BLaER1 treated with 17β-estradiol and CSF1 and Interleukin-3, amounts not matched to agents 10 nM and 100 nM (cell line): ENCODE results near the gene NEK9.

Experiments used
- H3K27ac ChIP-seq, 11 experiments: shearing (Covaris generic); formaldehyde crosslinking; 2 replicates each; pipeline ENCODE4 v1.8.1; 2022
- H3K27me3 ChIP-seq, 11 experiments: shearing (Covaris generic); formaldehyde crosslinking; 2 replicates each; pipeline ENCODE4 v1.8.1; 2022
- H3K36me3 ChIP-seq, 11 experiments: shearing (Covaris generic); formaldehyde crosslinking; 2 replicates each; pipeline ENCODE4 v1.8.1; 2022
- H3K4me1 ChIP-seq, 10 experiments: shearing (Covaris generic); formaldehyde crosslinking; 2 replicates each; pipeline ENCODE4 v1.8.1; 2022
- H3K4me2 ChIP-seq, 11 experiments: shearing (Covaris generic); formaldehyde crosslinking; 2 replicates each; pipeline ENCODE4 v1.8.1; 2022
- H3K4me3 ChIP-seq, 10 experiments: shearing (Covaris generic); formaldehyde crosslinking; 2 replicates each; pipeline ENCODE4 v1.8.1; 2022
- H3K9ac ChIP-seq, 11 experiments: shearing (Covaris generic); formaldehyde crosslinking; 2 replicates each; pipeline ENCODE4 v1.8.1; 2022
- H3K9me3 ChIP-seq, 11 experiments: shearing (Covaris generic); formaldehyde crosslinking; replicated peaks in 1 of 11; 2 replicates each; pipeline ENCODE4 v1.8.1; 2022
- H4K20me1 ChIP-seq, 11 experiments: shearing (Covaris generic); formaldehyde crosslinking; 2 replicates each; pipeline ENCODE4 v1.8.1; 2022
- Cebpa-rat ChIP-seq, 11 experiments: shearing (Covaris generic); IDR thresholded peaks; 2 replicates each; pipeline ENCODE4 v1.8.1; 2022

Gene NEK9

DNA sequence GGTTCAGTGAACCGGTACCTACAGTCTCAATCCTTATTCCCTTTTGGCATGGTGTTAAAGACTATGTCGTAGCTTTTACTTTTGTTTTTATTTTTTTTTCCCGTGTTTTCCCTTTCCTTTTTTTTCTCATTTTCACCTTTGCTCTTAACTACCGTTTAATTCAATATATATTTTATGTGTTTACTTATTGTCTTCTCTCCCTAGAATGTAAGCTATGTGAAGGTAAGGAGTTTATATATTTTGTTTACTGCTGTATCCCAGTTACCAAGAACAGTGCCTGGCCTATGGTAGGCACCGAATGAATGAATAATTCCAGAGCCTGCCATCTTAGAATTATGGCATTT is 75.3 kb downstream of the NEK9 start:
- H3K27ac ChIP-seq: peak overlapping the region in 7 of 11 experiments; percentile 65 to 79 (median 78); a peak in 7 of 22 replicates
- H4K20me1 ChIP-seq: no peaks in the 10 kb centered on the region
- H3K27me3 ChIP-seq: peaks cover 18 to 36% (median 33%) of the 10 kb centered on the region in 11 experiments
- peaks cover 0 to 21% (median 5%) of the 10 kb centered on the region in 11 experiments; a peak in 7 of 22 replicates for H3K36me3 ChIP-seq
- peak overlapping the region; percentile 56 to 73 (median 63) for H3K4me3 ChIP-seq
- H3K9me3 ChIP-seq: peaks cover 0 to 7% (median 0%) of the 10 kb centered on the region in 11 experiments; a peak in 1 of 22 replicates
- no peak for TF ChIP-seq Cebpa-rat (IDR thresholded peaks at IDR 0.05)
- H3K9ac ChIP-seq: peak overlapping the region in 9 of 11 experiments; percentile 66 to 83 (median 80); a peak in 12 of 22 replicates
- peak overlapping the region; percentile 71 to 85 (median 78) for H3K4me2 ChIP-seq
- H3K4me1 ChIP-seq: peaks cover 0 to 15% (median 10%) of the 10 kb centered on the region in 10 experiments; a peak in 10 of 20 replicates

GRCh38 chr14:75050852-75051555 is 75.8 kb downstream of the NEK9 start, which contains the start of gene MLH3:
MLH3 (minus strand) TSS chr14:75051467; CDS start chr14:75049655, 1,812 bp downstream.
- H3K9me3 ChIP-seq: peaks cover 0 to 7% (median 0%) of the 10 kb centered on the region in 11 experiments; a peak in 1 of 22 replicates
- H3K4me2 ChIP-seq: peak within 1 kb of the TSS; percentile 71 to 85 (median 78)
- peaks cover 0 to 17% (median 3%) of the 10 kb centered on the region in 11 experiments; a peak in 6 of 22 replicates for H3K36me3 ChIP-seq
- peaks cover 0 to 15% (median 10%) of the 10 kb centered on the region in 10 experiments; a peak in 10 of 20 replicates for H3K4me1 ChIP-seq
- H3K27me3 ChIP-seq: peaks cover 18 to 36% (median 33%) of the 10 kb centered on the region in 11 experiments
- TF ChIP-seq Cebpa-rat (IDR thresholded peaks at IDR 0.05): no peak
- H3K4me3 ChIP-seq: peak within 1 kb of the TSS; percentile 56 to 73 (median 63)
- H3K9ac ChIP-seq: peak within 1 kb of the TSS; percentile 66 to 83 (median 80)
- peak within 1 kb of the TSS; percentile 39 to 79 (median 78); a peak in 21 of 22 replicates for H3K27ac ChIP-seq
- H4K20me1 ChIP-seq: no peaks in the 10 kb centered on the region

- peaks cover 0 to 15% (median 10%) of the 10 kb centered on the region in 10 experiments; a peak in 10 of 20 replicates for H3K4me1 ChIP-seq
- H3K4me3 ChIP-seq: no peak overlapping the region
- peaks cover 0 to 7% (median 0%) of the 10 kb centered on the region in 11 experiments; a peak in 1 of 22 replicates for H3K9me3 ChIP-seq
- H3K36me3 ChIP-seq: peaks cover 0 to 15% (median 0%) of the 10 kb centered on the region in 11 experiments; a peak in 4 of 22 replicates
- H3K9ac ChIP-seq: no peak overlapping the region
- H3K4me2 ChIP-seq: peak overlapping the region in 1 of 11 experiments; percentile 78; a peak in 4 of 22 replicates
- H3K27ac ChIP-seq: no peak overlapping the region
- H3K27me3 ChIP-seq: peaks cover 18 to 36% (median 33%) of the 10 kb centered on the region in 11 experiments
- H4K20me1 ChIP-seq: no peaks in the 10 kb centered on the region
- TF ChIP-seq Cebpa-rat (IDR thresholded peaks at IDR 0.05): no peak
Measured at GRCh38 chr14:75049731-75050201, 77.1 kb downstream of the NEK9 start.

DNA sequence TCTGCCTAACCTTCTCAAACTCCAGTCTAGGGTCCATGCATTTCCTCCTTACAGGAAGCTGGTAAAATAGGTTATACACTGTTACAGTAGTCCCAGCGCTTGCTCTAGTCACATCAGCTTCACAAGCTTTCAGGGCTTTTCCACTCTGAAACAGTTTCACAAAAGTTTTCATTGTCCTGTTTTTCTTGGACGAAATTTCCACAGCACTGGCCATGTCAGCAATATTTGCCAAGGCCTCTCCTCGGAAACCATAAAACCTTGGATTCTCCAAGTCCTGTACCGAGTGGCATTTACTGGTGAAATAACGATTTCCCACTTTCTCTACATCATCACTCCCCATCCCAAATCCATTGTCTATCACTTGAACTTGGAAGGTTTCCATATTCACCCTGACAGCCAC is 77.7 kb downstream of the NEK9 start:
- Histone ChIP-seq H3K9me3 (peaks cover 0 to 7% (median 0%) of the 10 kb centered on the region in 11 experiments; a peak in 1 of 22 replicates), H3K4me3 (no peak overlapping the region), H3K27ac (no peak overlapping the region), H3K4me2 (no peak overlapping the region), H3K4me1 (peaks cover 0 to 15% (median 10%) of the 10 kb centered on the region in 10 experiments; a peak in 10 of 20 replicates), H4K20me1 (no peaks in the 10 kb centered on the region), H3K9ac (no peak overlapping the region), H3K27me3 (peaks cover 18 to 36% (median 33%) of the 10 kb centered on the region in 11 experiments), H3K36me3 (peaks cover 0 to 10% (median 0%) of the 10 kb centered on the region in 11 experiments; a peak in 3 of 22 replicates)
- TF ChIP-seq Cebpa-rat (IDR thresholded peaks at IDR 0.05): no peak

DNA sequence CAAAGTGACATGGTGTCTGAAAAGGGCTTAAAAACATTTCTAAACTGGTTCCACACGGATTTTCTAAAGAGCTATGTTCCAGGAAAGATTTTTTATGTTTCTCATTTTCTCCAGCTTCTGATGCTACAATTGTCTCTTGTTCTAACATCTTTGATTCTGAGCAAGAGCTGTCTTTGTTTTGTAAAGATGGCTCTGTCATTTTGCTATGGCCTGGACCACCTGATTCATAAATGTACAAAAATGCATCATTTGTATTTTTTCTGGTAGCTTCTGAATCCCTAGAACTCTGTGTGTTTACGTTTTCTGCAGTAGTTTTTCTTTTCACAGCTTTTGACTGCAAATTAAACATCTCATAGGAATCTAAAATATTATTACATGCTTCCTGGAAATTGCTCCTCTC is 78.7 kb downstream of the NEK9 start:
- Histone ChIP-seq H3K27ac (no peak overlapping the region), H3K36me3 (peaks cover 0 to 10% (median 0%) of the 10 kb centered on the region in 11 experiments; a peak in 3 of 22 replicates), H4K20me1 (no peaks in the 10 kb centered on the region), H3K4me1 (peaks cover 0 to 15% (median 10%) of the 10 kb centered on the region in 10 experiments; a peak in 10 of 20 replicates), H3K9ac (no peak overlapping the region), H3K4me2 (no peak overlapping the region), H3K4me3 (no peak overlapping the region), H3K9me3 (peaks cover 0 to 7% (median 0%) of the 10 kb centered on the region in 11 experiments; a peak in 1 of 22 replicates), H3K27me3 (peaks cover 18 to 36% (median 33%) of the 10 kb centered on the region in 11 experiments)
- no peak for TF ChIP-seq Cebpa-rat (IDR thresholded peaks at IDR 0.05)

- TF ChIP-seq Cebpa-rat (IDR thresholded peaks at IDR 0.05): no peak
- Histone ChIP-seq H3K4me2 (no peak overlapping the region), H3K9me3 (peaks cover 0 to 7% (median 0%) of the 10 kb centered on the region in 11 experiments; a peak in 1 of 22 replicates), H3K4me1 (peaks cover 0 to 15% (median 10%) of the 10 kb centered on the region in 10 experiments; a peak in 10 of 20 replicates), H4K20me1 (no peaks in the 10 kb centered on the region), H3K27ac (no peak overlapping the region), H3K9ac (no peak overlapping the region), H3K27me3 (peaks cover 18 to 35% (median 32%) of the 10 kb centered on the region in 11 experiments), H3K4me3 (no peak overlapping the region), H3K36me3 (peaks cover 0 to 9% (median 0%) of the 10 kb centered on the region in 11 experiments; a peak in 3 of 22 replicates)
Measured at GRCh38 chr14:75047506-75047905, 79.3 kb downstream of the NEK9 start.

DNA sequence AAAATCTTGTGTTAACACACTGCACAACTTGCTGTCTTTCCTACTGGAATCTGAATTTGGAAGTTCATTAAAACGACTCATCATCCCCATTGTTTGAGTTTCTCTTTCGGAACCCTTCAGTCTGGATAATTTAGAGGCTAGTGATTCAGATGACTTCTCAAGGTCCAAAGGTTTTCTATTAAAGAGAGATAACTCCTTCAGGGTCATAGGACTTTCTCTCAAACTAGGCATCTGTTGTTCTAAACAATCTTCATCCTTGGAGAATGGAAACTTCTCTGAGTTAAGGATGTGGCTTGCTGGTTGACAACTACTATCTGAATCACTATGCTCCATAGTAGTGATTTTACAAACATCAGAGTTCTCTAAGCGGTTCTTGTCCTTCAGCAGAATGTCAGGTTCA is 79.9 kb downstream of the NEK9 start:
- Histone ChIP-seq H3K9ac (no peak overlapping the region), H3K36me3 (peaks cover 0 to 7% (median 0%) of the 10 kb centered on the region in 11 experiments; a peak in 4 of 22 replicates), H3K4me3 (no peak overlapping the region), H4K20me1 (no peaks in the 10 kb centered on the region), H3K27me3 (peaks cover 18 to 29% (median 26%) of the 10 kb centered on the region in 11 experiments), H3K4me2 (no peak overlapping the region), H3K4me1 (peaks cover 0 to 15% (median 10%) of the 10 kb centered on the region in 10 experiments; a peak in 10 of 20 replicates), H3K9me3 (peaks cover 0 to 7% (median 0%) of the 10 kb centered on the region in 11 experiments; a peak in 1 of 22 replicates), H3K27ac (no peak overlapping the region)
- no peak for TF ChIP-seq Cebpa-rat (IDR thresholded peaks at IDR 0.05)

GRCh38 chr14:75046275-75046674 is 80.6 kb downstream of the NEK9 start:
- Histone ChIP-seq H3K4me2 (no peak overlapping the region), H3K36me3 (peaks cover 0 to 7% (median 3%) of the 10 kb centered on the region in 11 experiments; a peak in 7 of 22 replicates), H3K27me3 (peaks cover 12 to 22% (median 20%) of the 10 kb centered on the region in 11 experiments), H3K27ac (no peak overlapping the region), H3K4me3 (no peak overlapping the region), H3K4me1 (peaks cover 0 to 13% (median 8%) of the 10 kb centered on the region in 10 experiments; a peak in 10 of 20 replicates), H4K20me1 (no peaks in the 10 kb centered on the region), H3K9me3 (peaks cover 0 to 5% (median 0%) of the 10 kb centered on the region in 11 experiments; a peak in 1 of 22 replicates), H3K9ac (no peak overlapping the region)
- TF ChIP-seq Cebpa-rat (IDR thresholded peaks at IDR 0.05): no peak
